Measurements from ENCODE around the gene GRK3. TPM values are rescaled to one million over a fixed set of nuclear protein-coding genes. Genes with fewer than 3 reads are reported as not detected.
"Not testable (repeated sequence)": the region's sequence is repeated elsewhere in the genome, so short reads cannot be mapped to it uniquely, and the experiment has no call there.

GRK3 gene
- total RNA-seq, 4 donors from 2014 or later, result 2.0 to 12.4 (median 3.6) TPM

DNA sequence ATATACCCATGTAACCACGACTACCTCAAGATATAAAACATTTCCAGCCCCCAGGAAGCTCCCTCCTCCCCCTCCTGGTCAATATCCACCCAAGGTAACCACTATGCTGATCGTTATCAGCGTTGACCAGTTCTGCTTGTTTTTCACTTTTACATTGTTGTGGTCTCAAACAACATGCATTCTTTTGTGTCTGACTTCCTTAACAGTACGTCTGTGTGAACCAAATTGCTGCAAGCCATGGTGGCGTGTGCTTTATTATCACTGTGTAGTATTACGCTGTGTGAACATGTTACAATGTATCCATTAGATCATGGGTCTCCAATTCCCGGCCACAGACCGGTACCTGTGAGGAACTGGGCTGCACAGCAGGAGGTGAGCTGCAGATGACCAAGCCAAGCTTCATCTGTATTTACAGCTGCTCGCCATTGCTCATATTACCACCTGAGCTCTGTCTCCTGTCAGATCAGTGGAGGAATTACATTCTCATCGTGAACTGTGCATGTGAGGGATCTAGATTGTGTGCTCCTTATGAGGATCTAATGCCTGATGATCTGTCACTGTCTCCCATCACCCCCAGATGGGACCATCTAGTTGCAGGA is 15.5 kb upstream of the GRK3 start:
- H3K27me3 ChIP-seq, result no peaks in the 10 kb centered on the region
- H3K9me3 ChIP-seq, result no peaks in the 10 kb centered on the region
- DNase-seq, result no peak
- no peaks in the 10 kb centered on the region for H3K4me1 ChIP-seq
- TF ChIP-seq POLR2A (IDR thresholded peaks at IDR 0.05), result no peak
- TF ChIP-seq, protein P1, sequence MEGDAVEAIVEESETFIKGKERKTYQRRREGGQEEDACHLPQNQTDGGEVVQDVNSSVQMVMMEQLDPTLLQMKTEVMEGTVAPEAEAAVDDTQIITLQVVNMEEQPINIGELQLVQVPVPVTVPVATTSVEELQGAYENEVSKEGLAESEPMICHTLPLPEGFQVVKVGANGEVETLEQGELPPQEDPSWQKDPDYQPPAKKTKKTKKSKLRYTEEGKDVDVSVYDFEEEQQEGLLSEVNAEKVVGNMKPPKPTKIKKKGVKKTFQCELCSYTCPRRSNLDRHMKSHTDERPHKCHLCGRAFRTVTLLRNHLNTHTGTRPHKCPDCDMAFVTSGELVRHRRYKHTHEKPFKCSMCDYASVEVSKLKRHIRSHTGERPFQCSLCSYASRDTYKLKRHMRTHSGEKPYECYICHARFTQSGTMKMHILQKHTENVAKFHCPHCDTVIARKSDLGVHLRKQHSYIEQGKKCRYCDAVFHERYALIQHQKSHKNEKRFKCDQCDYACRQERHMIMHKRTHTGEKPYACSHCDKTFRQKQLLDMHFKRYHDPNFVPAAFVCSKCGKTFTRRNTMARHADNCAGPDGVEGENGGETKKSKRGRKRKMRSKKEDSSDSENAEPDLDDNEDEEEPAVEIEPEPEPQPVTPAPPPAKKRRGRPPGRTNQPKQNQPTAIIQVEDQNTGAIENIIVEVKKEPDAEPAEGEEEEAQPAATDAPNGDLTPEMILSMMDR (IDR thresholded peaks at IDR 0.05), result no peak
- H3K27ac ChIP-seq, result no peak overlapping the region
- H3K4me3 ChIP-seq, result no peak overlapping the region
- H3K36me3 ChIP-seq, result no peaks in the 10 kb centered on the region

DNA sequence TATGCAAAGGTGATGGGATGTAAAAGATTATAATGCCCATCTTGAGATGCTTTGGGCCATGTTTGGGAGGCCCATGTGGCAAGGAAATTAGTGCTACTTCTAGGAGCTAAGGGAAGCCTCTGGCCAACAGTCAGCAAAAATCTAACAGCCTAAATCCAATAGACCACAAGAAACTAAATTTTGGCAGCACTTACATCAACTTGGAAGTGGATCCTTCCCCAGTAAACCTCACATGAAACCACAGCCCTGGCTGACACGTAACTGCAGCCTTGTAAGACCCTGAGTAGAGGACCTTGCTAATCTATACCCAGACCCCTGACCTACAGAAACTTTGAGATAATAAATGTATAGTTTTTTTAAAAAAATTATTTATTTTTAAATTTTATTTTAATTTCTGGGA is 13.1 kb upstream of the GRK3 start:
- H3K9me3 ChIP-seq, result no peaks in the 10 kb centered on the region
- no peak overlapping the region for H3K27ac ChIP-seq
- H3K27me3 ChIP-seq, result no peaks in the 10 kb centered on the region
- H3K36me3 ChIP-seq, result no peaks in the 10 kb centered on the region
- no peak overlapping the region for H3K4me3 ChIP-seq
- TF ChIP-seq, protein P1 (IDR thresholded peaks at IDR 0.05), result no peak
- no peak for TF ChIP-seq POLR2A (IDR thresholded peaks at IDR 0.05)
- H3K4me1 ChIP-seq, result no peaks in the 10 kb centered on the region
- DNase-seq, result no peak

DNA sequence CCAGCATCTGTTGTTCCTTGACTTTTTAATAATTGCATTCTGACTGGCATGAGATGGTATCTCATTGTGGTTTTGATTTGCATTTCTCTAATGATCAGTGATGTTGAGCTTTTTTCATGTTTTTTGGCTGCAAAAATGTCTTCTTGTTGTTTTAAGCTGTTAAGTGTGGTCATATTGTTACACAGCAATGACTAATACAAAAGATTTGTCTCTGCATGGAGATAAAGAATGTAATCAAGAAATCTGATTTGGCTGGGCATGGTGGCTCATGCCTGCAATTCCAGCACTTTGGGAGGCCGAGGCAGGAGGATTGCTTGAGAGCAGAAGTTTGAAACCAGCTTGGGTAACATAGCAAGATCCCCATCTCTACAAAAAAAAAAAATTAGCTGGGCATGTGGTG is 12.1 kb upstream of the GRK3 start:
- H3K4me3 ChIP-seq, H3K9me3 ChIP-seq, H3K27ac ChIP-seq, H3K27me3 ChIP-seq, H3K36me3 ChIP-seq, H3K4me1 ChIP-seq, DNase-seq: not testable (repeated sequence)

DNA sequence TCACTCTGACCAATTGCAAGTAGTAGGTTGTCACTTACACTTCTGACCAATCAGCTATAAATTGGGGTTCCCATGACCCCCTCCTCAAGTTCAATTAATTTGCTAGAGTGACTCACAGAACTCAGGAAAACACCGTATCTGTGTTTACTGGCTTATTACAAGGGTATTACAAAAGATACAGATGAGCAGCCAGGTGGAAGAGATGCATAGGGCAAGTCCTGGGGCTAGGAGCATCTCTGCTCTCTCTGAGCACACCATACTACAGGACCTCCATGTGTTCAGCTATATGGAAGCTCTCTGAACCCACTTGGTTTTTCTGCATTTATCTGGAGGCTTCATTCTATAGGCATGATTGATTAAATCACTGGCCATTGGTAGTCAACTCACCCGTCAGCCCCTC is 11.3 kb upstream of the GRK3 start:
- no peak overlapping the region for H3K4me3 ChIP-seq
- no peak for TF ChIP-seq POLR2A (IDR thresholded peaks at IDR 0.05)
- TF ChIP-seq, protein P1 (IDR thresholded peaks at IDR 0.05), result no peak

DNA sequence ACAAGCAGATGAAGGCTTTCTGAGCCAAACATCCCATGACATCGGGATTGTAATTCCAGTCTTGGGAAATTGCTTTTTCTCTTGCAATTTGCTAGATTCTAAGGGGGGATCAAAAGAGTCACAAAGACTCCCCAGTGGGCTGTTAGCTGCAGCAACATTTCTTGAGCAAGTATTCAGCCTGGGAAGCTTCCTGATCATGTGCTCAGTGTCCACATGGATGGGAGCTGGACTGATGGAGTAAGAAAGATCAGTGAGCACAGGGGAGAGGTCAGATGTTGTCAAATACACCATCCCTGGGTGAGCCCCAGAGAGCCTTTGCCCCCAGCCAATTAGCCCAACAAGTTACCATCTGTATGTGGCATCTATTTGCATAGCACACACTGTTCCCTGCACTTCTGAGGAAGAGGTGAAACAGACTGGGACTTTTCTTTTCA is 10.2 kb upstream of the GRK3 start:
- H3K27ac ChIP-seq, result no peak overlapping the region
- DNase-seq, result no peak
- no peaks in the 10 kb centered on the region for H3K27me3 ChIP-seq
- TF ChIP-seq, protein P1 (IDR thresholded peaks at IDR 0.05), result no peak
- TF ChIP-seq POLR2A (IDR thresholded peaks at IDR 0.05), result no peak
- no peak overlapping the region for H3K4me3 ChIP-seq
- no peaks in the 10 kb centered on the region for H3K36me3 ChIP-seq
- H3K9me3 ChIP-seq, result no peaks in the 10 kb centered on the region
- no peaks in the 10 kb centered on the region for H3K4me1 ChIP-seq

More for the DNA sequence above, 11.3 kb upstream of the GRK3 start:
- no peaks in the 10 kb centered on the region for H3K27me3 ChIP-seq
- no peak for DNase-seq
- no peaks in the 10 kb centered on the region for H3K9me3 ChIP-seq
- no peak overlapping the region for H3K27ac ChIP-seq
- H3K36me3 ChIP-seq, result no peaks in the 10 kb centered on the region
- no peaks in the 10 kb centered on the region for H3K4me1 ChIP-seq

DNA sequence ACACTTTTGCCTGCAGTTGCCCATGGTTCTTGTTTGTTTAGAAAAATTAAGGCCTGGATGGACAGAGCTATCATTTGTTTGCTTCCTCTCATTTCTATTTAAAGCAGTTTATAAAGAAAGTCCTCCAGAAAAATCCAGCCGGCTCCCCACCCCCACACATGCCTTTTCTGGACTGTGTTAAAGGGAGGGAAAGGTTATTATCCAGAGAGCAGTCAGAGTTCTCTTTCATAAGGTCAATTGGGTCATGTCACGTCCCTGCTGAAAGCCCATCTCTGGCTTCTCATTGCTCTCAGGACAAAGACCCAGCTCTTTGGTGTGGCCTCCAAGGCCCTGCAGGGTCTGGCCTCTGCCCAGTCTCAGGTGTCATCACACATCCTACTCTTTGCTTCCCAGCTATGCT is 9.8 kb upstream of the GRK3 start:
- TF ChIP-seq, protein P1 (IDR thresholded peaks at IDR 0.05), result no peak
- no peak for TF ChIP-seq POLR2A (IDR thresholded peaks at IDR 0.05)
- Histone ChIP-seq H3K9me3 (no peaks in the 10 kb centered on the region), H3K4me3 (no peak overlapping the region), H3K36me3 (no peaks in the 10 kb centered on the region), H3K27ac (no peak overlapping the region), H3K27me3 (no peaks in the 10 kb centered on the region), H3K4me1 (no peaks in the 10 kb centered on the region)
- no peak for DNase-seq

All from Peyer's patch (tissue), 4 donors.